Left lobe of liver (tissue), 2 donors: ENCODE measurements around the gene NSG2. TPM values are rescaled to one million over a fixed set of nuclear protein-coding genes. Genes with fewer than 3 reads are reported as not detected.
"Not testable (repeated sequence)": the region's sequence is repeated elsewhere in the genome, so short reads cannot be mapped to it uniquely, and the experiment has no call there.

Experiments
- ATAC-seq: fragments of 200-7000 bp; cut with Tn5 transposase; one replicate; pipeline ENCODE4 v1.9.1; 2020; ENCODE audit warnings: mild to moderate bottlenecking, moderate library complexity
- DNase-seq: peaks from one replicate; pipeline ENCODE4 v3.0.0-alpha.2; 2020; ENCODE audit warnings: low spot score
- total RNA-seq: library from RNA; stranded (reverse); gene quantifications from one replicate; pipeline ENCODE4 v1.2.1, GENCODE V29; 2021
- donor health status: DM: no; HTN: no; CAD: no; lungs with moderate emphysema.
- donor health status: DM: no; HTN: yes; CAD: no.

NSG2 gene
- total RNA-seq, 1 donor from 2014 or later, result 0.25 TPM

- no peak for ATAC-seq
- no peak for DNase-seq
Measured at GRCh38 chr5:174146556-174146955, 101.0 kb downstream of the NSG2 start.

- not testable (repeated sequence) for ATAC-seq, DNase-seq
Measured at GRCh38 chr5:174147012-174147411, 101.5 kb downstream of the NSG2 start.

GRCh38 chr5:174147551-174147950, 102.0 kb downstream of the NSG2 start:
- no peak for DNase-seq
- no peak for ATAC-seq

- DNase-seq (no peak), ATAC-seq (no peak)
Measured at GRCh38 chr5:174148721-174149120, 103.2 kb downstream of the NSG2 start.

GRCh38 chr5:174149426-174149825, 103.9 kb downstream of the NSG2 start:
- no peak for ATAC-seq
- no peak for DNase-seq

GRCh38 chr5:174149989-174150388, 104.5 kb downstream of the NSG2 start:
- DNase-seq, result no peak
- ATAC-seq, result no peak

- ATAC-seq (no peak), DNase-seq (no peak)
Measured at GRCh38 chr5:174151599-174152181, 106.2 kb downstream of the NSG2 start.

- no peak for DNase-seq
- no peak for ATAC-seq
Measured at GRCh38 chr5:174154559-174154958, 109.1 kb downstream of the NSG2 start.

GRCh38 chr5:174155281-174155680, 109.8 kb downstream of the NSG2 start:
- ATAC-seq (no peak), DNase-seq (no peak)

- ATAC-seq, result no peak
- no peak for DNase-seq
Measured at GRCh38 chr5:174155706-174156105, 110.2 kb downstream of the NSG2 start.

GRCh38 chr5:174157048-174157447, 111.5 kb downstream of the NSG2 start:
- DNase-seq, result no peak
- ATAC-seq, result no peak

Other genes starting within 250 kb of the NSG2 start
- gene CPEB4, start 157.4 kb upstream of the NSG2 start, total RNA-seq, result 28.2 TPM
- not detected for gene C5orf47, start 56.5 kb upstream of the NSG2 start, total RNA-seq